Chondrocyte (in vitro differentiated cells): ENCODE data around the gene SLC1A1. TPM values are rescaled to one million over a fixed set of nuclear protein-coding genes. Genes with fewer than 3 reads are reported as not detected.

Experiments
- DNase-seq: peaks from one replicate; pipeline ENCODE4 v3.0.0; 2021; ENCODE audit warnings: mixed read lengths, low spot score
- H3K27ac Mint-ChIP-seq: one replicate; pipeline ENCODE4 v1.8.0; 2021; ENCODE audit warnings: mild to moderate bottlenecking, moderate library complexity, mixed read lengths; ENCODE audit not compliant: unreplicated experiment
- H3K27me3 Mint-ChIP-seq: 2 replicates; pipeline ENCODE4 v1.8.0; 2021; ENCODE audit warnings: low read depth, mixed read lengths
- H3K36me3 Mint-ChIP-seq: 2 replicates; pipeline ENCODE4 v1.8.0; 2021; ENCODE audit warnings: low read depth, mixed read lengths
- H3K4me1 Mint-ChIP-seq: 2 replicates; pipeline ENCODE4 v1.8.0; 2021; ENCODE audit warnings: low read depth, mild to moderate bottlenecking, mixed read lengths
- H3K4me3 Mint-ChIP-seq: one replicate; pipeline ENCODE4 v1.8.0; 2021; ENCODE audit warnings: mild to moderate bottlenecking, moderate library complexity, mixed read lengths; ENCODE audit not compliant: unreplicated experiment
- H3K9me3 Mint-ChIP-seq: 2 replicates; pipeline ENCODE4 v1.8.0; 2021; ENCODE audit warnings: low read depth, mixed read lengths
- CTCF ChIP-seq: fragments of 200-600 bp; sonication (generic); IDR thresholded peaks from 2 replicates; pipeline ENCODE4 v1.5.0; 2021; ENCODE audit warnings: antibody characterized with exemption, mild to moderate bottlenecking, moderate library complexity
- total RNA-seq: library from RNA; stranded (reverse); gene quantifications from 3 replicates; pipeline ENCODE4 v1.2.1, GENCODE V29; 2021

SLC1A1 gene
- total RNA-seq, 1 donor from 2014 or later, result 11.0 TPM

GRCh38 chr9:4496497-4496896, 6.2 kb downstream of the SLC1A1 start:
- Mint-ChIP-seq H3K4me3 (no peak overlapping the region), H3K27me3 (no peaks in the 10 kb centered on the region), H3K27ac (no peak overlapping the region), H3K36me3 (peaks cover 4% of the 10 kb centered on the region), H3K4me1 (peaks cover 8% of the 10 kb centered on the region), H3K9me3 (no peaks in the 10 kb centered on the region)
- TF ChIP-seq CTCF, result no peak
- no peak for DNase-seq

- H3K27ac Mint-ChIP-seq, result no peak overlapping the region
- H3K4me1 Mint-ChIP-seq, result peaks cover 3% of the 10 kb centered on the region
- TF ChIP-seq CTCF, result no peak
- H3K9me3 Mint-ChIP-seq, result no peaks in the 10 kb centered on the region
- H3K4me3 Mint-ChIP-seq, result no peak overlapping the region
- no peaks in the 10 kb centered on the region for H3K27me3 Mint-ChIP-seq
- no peak for DNase-seq
- peaks cover 4% of the 10 kb centered on the region for H3K36me3 Mint-ChIP-seq
Observed at GRCh38 chr9:4497395-4497794, 7.1 kb downstream of the SLC1A1 start.

- H3K9me3 Mint-ChIP-seq, result no peaks in the 10 kb centered on the region
- DNase-seq, result no peak
- peaks cover 5% of the 10 kb centered on the region for H3K36me3 Mint-ChIP-seq
- H3K27me3 Mint-ChIP-seq, result no peaks in the 10 kb centered on the region
- no peak for TF ChIP-seq CTCF
- H3K4me3 Mint-ChIP-seq, result no peak overlapping the region
- H3K4me1 Mint-ChIP-seq, result peaks cover 3% of the 10 kb centered on the region
- no peak overlapping the region for H3K27ac Mint-ChIP-seq
Observed at GRCh38 chr9:4497855-4498254, 7.6 kb downstream of the SLC1A1 start.

- peaks cover 10% of the 10 kb centered on the region for H3K36me3 Mint-ChIP-seq
- H3K4me1 Mint-ChIP-seq, result peaks cover 3% of the 10 kb centered on the region
- no peaks in the 10 kb centered on the region for H3K9me3 Mint-ChIP-seq
Observed at GRCh38 chr9:4499917-4500316, 9.6 kb downstream of the SLC1A1 start.

DNA sequence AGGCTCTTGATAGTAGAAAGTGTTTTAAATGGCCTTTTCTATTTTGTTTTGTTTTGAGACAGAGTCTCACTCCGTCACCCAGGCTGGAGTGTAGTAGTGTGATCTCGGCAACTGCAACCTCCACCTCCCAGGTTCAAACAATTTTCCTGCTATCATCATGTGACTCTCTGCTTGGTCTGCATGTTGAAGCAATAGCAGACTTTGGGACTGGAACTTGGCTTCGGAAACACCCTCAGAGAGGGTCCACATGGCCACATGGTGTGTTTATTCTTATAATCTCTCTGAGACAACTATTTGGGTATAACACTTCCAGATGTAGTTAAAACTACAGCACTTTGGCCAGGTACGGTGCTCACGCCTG, 10.9 kb downstream of the SLC1A1 start:
- no peak overlapping the region for H3K27ac Mint-ChIP-seq
- DNase-seq, result no peak
- TF ChIP-seq CTCF, result no peak
- peaks cover 3% of the 10 kb centered on the region for H3K4me1 Mint-ChIP-seq
- H3K4me3 Mint-ChIP-seq, result no peak overlapping the region
- peaks cover 8% of the 10 kb centered on the region for H3K36me3 Mint-ChIP-seq
- H3K27me3 Mint-ChIP-seq, result no peaks in the 10 kb centered on the region
- no peaks in the 10 kb centered on the region for H3K9me3 Mint-ChIP-seq

More at GRCh38 chr9:4499917-4500316, 9.6 kb downstream of the SLC1A1 start:
- H3K4me3 Mint-ChIP-seq, result no peak overlapping the region
- TF ChIP-seq CTCF, result no peak
- no peak overlapping the region for H3K27ac Mint-ChIP-seq
- DNase-seq, result no peak
- no peaks in the 10 kb centered on the region for H3K27me3 Mint-ChIP-seq
